Measurements from ENCODE around the gene SLC6A7.

- TF ChIP-seq CTCF (IDR thresholded peaks at IDR 0.05; ENCODE audit: low read depth, low read length): no peak
- no peak for TF ChIP-seq POLR2A (IDR thresholded peaks at IDR 0.05; ENCODE audit: extremely low read depth, insufficient read length)
- TF ChIP-seq MAX (IDR thresholded peaks at IDR 0.05; ENCODE audit: low read depth, low read length): no peak
- TF ChIP-seq MYC (IDR thresholded peaks at IDR 0.05; ENCODE audit: low read depth, low read length): no peak
Measured at GRCh38 chr5:150257424-150257823, 67.6 kb downstream of the SLC6A7 start.
